Right cardiac atrium (tissue), 5 donors: ENCODE data around the gene MYBPHL. TPM values are rescaled to one million over a fixed set of nuclear protein-coding genes. Genes with fewer than 3 reads are reported as not detected.
A peak's percentile ranks its signal among the peaks of the same experiment; 100 is the strongest.

Experiments used
- ATAC-seq, 2 donors: fragments of 200-7000 bp; cut with Tn5 transposase; one replicate each; pipeline versions ENCODE4 v1.8.0 to v1.9.1; 2020; ENCODE audit warnings: moderate library complexity in 2 of 2, mild to moderate bottlenecking in 1 of 2
- DNase-seq, 3 donors: peaks; one replicate each; pipeline ENCODE4 v3.0.0-alpha.2; 2020
- H3K27ac ChIP-seq: one replicate; pipeline ENCODE4 v1.5.1; 2013; ENCODE audit warnings: mild to moderate bottlenecking, low read length, control low read depth, moderate library complexity
- H3K27me3 ChIP-seq: one replicate; pipeline ENCODE4 v1.6.1; 2013; ENCODE audit not compliant: control insufficient read depth, insufficient read depth
- H3K4me1 ChIP-seq: one replicate; pipeline ENCODE4 v1.6.1; 2013; ENCODE audit warnings: low read length; ENCODE audit not compliant: control insufficient read depth, insufficient read depth
- H3K4me3 ChIP-seq: one replicate; pipeline ENCODE4 v1.5.1; 2013; ENCODE audit warnings: low read length, control low read depth
- H3K9me3 ChIP-seq: one replicate; pipeline ENCODE4 v1.6.1; 2013; ENCODE audit warnings: low read length; ENCODE audit not compliant: control insufficient read depth
- WGBS: extraction: QIAGEN DNeasy Blood & Tissue Kit; methylation state at CpG from one replicate; pipeline ENCODE4 v1.1.7; 2013; 5-methylcytosine and 5-hydroxymethylcytosine counted together
- intact Hi-C, 4 donors: fragments of 100-400 bp; cut with DNase I; formaldehyde crosslinking; loops; one replicate each; pipeline versions ENCODE4 v1.11.0 to v1.14.0; 2022 to 2023
- polyA plus RNA-seq: library from polyadenylated mRNA; stranded (reverse); fragments of 200-250 nt; gene quantifications from one replicate; pipeline ENCODE4 v1.2.3, GENCODE V29; 2013
- total RNA-seq, 4 donors: library from RNA; stranded (reverse); fragmentation: NEBNext Ultra II Directional; extraction: Animal tissue kit (Norgen Biotek cat#: 25700); gene quantifications; one replicate each; pipeline ENCODE4 v1.2.1, GENCODE V29; 2021
- donor health status: healthy with polysubstance abuse.
- donor health status: DM: no; HTN: yes; CAD: no.
- donor health status: DM: no; HTN: no; CAD: no.
- donor health status: DM: no; HTN: yes; CAD: no; lungs with severe emphysema.
- donor health status: DM: yes; HTN: yes; CAD: no.

MYBPHL gene
- total and polyA plus RNA-seq, 5 donors: 115 to 521 (median 264) TPM

DNA sequence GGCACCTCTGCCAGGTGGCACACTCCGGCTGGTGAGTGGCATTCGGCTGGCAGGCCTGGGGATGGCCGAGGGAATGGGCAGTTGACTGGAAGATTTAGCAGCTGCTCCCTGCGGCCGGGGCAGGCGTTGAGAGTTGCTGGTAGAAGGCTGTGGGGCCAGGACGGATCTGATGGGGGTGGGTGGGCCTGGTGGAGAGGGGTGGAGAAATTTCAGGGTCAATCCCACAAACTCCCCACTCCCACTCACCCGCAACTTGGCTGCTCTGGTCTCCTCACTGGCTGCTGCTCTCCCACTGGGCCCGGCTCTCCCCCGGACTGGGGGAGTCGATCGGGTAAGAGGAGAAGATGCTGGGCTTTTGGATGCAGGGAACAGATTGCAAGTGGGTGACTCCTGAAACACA lies 25.9 kb downstream of the MYBPHL start:
- 92% methylated on average over 12 of the region's 12 CpGs for WGBS
- intact Hi-C loops: no loop called here
- H3K4me1 ChIP-seq: peaks cover 10% of the 10 kb centered on the region

GRCh38 chr1:109279615-109280278 lies 27.1 kb downstream of the MYBPHL start:
- DNase-seq (no peak), ATAC-seq (no peak)
- Histone ChIP-seq H3K4me1 (peaks cover 13% of the 10 kb centered on the region), H3K9me3 (no peaks in the 10 kb centered on the region), H3K27ac (no peak overlapping the region), H3K4me3 (no peak overlapping the region), H3K27me3 (no peaks in the 10 kb centered on the region)
- WGBS: 68% methylated on average over 5 of the region's 5 CpGs
- intact Hi-C loops: loop anchor here in 3 of 4 donors (2.0 to 5.0 kb wide), 2 partner anchors 118 to 119 kb away; partner anchors contain the start of gene SORT1 (in 2 of the 3)

More for the DNA sequence above, 25.9 kb downstream of the MYBPHL start:
- H3K27ac ChIP-seq: no peak overlapping the region
- ATAC-seq (no peak), DNase-seq (no peak)
- H3K27me3 ChIP-seq: no peaks in the 10 kb centered on the region
- H3K9me3 ChIP-seq: no peaks in the 10 kb centered on the region
- H3K4me3 ChIP-seq: no peak overlapping the region

DNA sequence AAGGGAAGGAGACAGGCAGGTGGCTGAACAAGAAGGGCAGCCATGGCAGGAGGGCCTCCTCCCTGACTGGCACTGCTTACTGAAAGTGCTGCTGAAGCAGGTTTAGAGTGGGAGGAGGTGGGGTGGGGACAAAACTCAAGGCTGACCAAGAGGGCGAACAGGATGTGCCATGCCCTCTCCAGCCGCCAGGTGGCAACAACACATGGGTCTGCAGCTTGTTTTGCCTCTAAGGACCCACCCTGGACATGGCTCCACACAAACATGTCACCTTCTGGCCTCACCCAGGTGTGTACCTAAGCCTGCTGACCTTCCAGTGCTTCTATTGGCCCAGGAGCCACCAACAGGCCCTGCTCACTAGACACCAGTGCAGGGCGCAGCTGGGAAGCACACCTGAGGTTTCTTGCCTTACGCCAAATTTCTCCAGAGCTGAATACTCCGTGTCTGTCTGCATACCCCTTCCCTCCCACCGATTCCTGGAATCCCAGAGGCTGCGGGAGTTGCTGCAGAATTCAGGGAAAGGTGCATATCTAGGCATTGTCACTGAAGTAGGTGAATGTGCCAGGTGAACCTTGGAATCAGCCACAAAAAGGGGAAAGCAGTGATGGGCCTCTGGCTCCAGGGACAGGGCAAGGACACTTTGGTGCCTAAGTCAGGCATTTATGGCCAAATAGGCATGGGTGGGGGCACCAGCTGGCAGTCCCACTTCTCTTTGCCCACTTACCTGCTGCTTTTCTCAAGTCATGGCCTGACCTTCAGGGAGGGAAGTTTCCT lies 29.2 kb downstream of the MYBPHL start:
- ATAC-seq: peak; percentile 72 to 78
- DNase-seq: peak; percentile 76 to 92 (median 92)
- peaks cover 13% of the 10 kb centered on the region for H3K4me1 ChIP-seq
- 67% methylated on average over 7 of the region's 7 CpGs for WGBS
- no peak overlapping the region for H3K4me3 ChIP-seq
- no peaks in the 10 kb centered on the region for H3K9me3 ChIP-seq
- H3K27ac ChIP-seq: no peak overlapping the region
- intact Hi-C loops: loop anchor here (2.0 to 5.0 kb wide), 2 partner anchors 120 to 121 kb away; partner anchors contain the start of gene SORT1 (in 2 of the 4)
- H3K27me3 ChIP-seq: no peaks in the 10 kb centered on the region

DNA sequence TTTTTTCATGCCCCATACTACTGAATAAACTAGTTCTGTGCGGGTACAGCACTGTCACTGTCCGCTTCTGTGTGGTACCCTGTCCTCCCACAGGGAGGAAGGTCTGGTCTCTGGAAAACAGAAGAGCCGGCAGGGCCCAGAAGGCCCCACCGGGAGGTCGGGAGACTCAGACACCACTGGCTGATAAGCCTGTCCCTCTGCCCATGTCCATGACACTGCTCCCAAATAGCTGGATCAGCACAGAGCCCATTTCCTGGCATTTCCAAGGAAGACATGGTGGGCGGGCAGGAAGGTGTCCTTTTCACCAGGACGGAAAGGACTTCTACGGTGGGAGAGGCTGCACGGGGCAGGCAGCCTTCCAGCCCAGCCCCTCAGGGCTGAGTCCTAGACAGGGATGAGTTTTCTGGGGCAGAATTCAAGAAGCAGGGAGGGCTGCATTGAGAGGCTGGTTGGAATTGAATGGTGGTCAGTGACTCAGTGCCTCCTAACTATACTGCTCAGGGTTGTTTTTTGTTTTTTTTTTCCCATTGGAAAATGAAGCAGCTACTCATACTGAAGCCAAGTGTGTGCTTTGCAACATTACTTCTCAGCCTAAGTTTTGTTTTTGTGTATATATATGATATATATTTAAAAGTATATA lies 31.0 kb downstream of the MYBPHL start:
- H3K4me3 ChIP-seq: no peak overlapping the region
- intact Hi-C loops: loop anchor here in 3 of 4 donors (2.0 to 5.0 kb wide), 2 partner anchors 121 to 123 kb away; partner anchors contain the start of gene SORT1 (in 2 of the 3)
- ATAC-seq: no peak
- peak in 1 of 3 donors; percentile 5 for DNase-seq
- 40% methylated on average over 9 of the region's 9 CpGs for WGBS
- H3K27ac ChIP-seq: no peak overlapping the region
- no peaks in the 10 kb centered on the region for H3K9me3 ChIP-seq
- H3K27me3 ChIP-seq: no peaks in the 10 kb centered on the region
- H3K4me1 ChIP-seq: peaks cover 5% of the 10 kb centered on the region

DNA sequence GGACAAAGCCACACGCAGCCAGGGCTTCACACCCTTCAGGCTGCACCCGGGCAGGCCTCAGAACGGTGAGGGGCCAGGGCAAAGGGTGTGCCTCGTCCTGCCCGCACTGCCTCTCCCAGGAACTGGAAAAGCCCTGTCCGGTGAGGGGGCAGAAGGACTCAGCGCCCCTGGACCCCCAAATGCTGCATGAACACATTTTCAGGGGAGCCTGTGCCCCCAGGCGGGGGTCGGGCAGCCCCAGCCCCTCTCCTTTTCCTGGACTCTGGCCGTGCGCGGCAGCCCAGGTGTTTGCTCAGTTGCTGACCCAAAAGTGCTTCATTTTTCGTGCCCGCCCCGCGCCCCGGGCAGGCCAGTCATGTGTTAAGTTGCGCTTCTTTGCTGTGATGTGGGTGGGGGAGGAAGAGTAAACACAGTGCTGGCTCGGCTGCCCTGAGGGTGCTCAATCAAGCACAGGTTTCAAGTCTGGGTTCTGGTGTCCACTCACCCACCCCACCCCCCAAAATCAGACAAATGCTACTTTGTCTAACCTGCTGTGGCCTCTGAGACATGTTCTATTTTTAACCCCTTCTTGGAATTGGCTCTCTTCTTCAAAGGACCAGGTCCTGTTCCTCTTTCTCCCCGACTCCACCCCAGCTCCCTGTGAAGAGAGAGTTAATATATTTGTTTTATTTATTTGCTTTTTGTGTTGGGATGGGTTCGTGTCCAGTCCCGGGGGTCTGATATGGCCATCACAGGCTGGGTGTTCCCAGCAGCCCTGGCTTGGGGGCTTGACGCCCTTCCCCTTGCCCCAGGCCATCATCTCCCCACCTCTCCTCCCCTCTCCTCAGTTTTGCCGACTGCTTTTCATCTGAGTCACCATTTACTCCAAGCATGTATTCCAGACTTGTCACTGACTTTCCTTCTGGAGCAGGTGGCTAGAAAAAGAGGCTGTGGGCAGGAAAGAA lies 32.0 kb downstream of the MYBPHL start:
- intact Hi-C loops: loop anchor here in 2 of 4 donors (5.0 kb wide), 1 partner anchor 122 kb away; the partner anchor contains the start of gene SORT1 (in 2 of the 2)
- Histone ChIP-seq H3K27me3 (no peaks in the 10 kb centered on the region), H3K4me1 (peaks cover 5% of the 10 kb centered on the region), H3K4me3 (no peak overlapping the region), H3K27ac (no peak overlapping the region), H3K9me3 (no peaks in the 10 kb centered on the region)
- DNase-seq: peak in 2 of 3 donors; percentile 5 to 78
- ATAC-seq: no peak
- WGBS: 72% methylated on average over 24 of the region's 24 CpGs

DNA sequence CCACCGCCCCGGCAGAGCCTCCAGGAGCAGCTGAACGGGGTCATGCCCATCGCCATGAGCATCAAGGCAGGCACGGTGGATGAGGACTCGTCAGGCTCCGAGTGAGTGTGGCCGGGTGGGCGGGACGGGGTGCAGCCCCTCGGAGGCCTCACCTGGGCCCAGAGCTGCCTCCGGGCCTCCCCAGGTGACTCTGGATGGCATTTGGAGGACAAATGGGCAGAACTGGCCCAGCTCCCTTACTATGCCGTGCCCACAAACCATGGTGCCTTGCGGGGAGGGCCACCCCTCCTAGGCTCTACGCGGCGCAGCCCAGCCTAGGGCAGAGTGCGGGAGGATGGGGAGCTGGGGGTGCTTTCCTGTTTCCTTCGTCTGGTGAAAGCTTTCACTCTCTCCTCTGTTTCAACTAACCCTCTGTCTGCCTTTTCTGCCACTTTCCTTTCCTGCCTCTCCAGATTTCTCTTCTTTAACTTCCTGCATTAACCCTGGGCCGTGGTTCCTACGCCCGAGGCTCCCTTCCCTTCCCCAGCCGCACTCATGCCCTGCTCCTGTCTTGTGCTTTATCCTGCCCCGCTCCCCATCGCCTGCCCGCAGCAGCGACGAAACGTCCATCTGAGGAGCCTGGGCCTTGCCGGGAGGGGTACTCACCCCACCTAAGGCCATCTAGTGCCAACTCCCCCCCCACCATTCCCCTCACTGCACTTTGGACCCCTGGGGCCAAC lies 33.1 kb downstream of the MYBPHL start:
- ATAC-seq: no peak
- 83% methylated on average over 30 of the region's 30 CpGs for WGBS
- Histone ChIP-seq H3K27me3 (no peaks in the 10 kb centered on the region), H3K9me3 (no peaks in the 10 kb centered on the region), H3K27ac (no peak overlapping the region), H3K4me1 (peaks cover 5% of the 10 kb centered on the region), H3K4me3 (no peak overlapping the region)
- intact Hi-C loops: no loop called here
- DNase-seq: no peak

- 89% methylated on average over 16 of the region's 16 CpGs for WGBS
- DNase-seq: peak in 1 of 3 donors; percentile 8
- H3K27me3 ChIP-seq: no peaks in the 10 kb centered on the region
- H3K4me1 ChIP-seq: peaks cover 5% of the 10 kb centered on the region
- no peak overlapping the region for H3K4me3 ChIP-seq
- H3K27ac ChIP-seq: no peak overlapping the region
- no peaks in the 10 kb centered on the region for H3K9me3 ChIP-seq
- ATAC-seq: no peak
- intact Hi-C loops: no loop called here
Observed at GRCh38 chr1:109272831-109273547, 33.8 kb downstream of the MYBPHL start.

DNA sequence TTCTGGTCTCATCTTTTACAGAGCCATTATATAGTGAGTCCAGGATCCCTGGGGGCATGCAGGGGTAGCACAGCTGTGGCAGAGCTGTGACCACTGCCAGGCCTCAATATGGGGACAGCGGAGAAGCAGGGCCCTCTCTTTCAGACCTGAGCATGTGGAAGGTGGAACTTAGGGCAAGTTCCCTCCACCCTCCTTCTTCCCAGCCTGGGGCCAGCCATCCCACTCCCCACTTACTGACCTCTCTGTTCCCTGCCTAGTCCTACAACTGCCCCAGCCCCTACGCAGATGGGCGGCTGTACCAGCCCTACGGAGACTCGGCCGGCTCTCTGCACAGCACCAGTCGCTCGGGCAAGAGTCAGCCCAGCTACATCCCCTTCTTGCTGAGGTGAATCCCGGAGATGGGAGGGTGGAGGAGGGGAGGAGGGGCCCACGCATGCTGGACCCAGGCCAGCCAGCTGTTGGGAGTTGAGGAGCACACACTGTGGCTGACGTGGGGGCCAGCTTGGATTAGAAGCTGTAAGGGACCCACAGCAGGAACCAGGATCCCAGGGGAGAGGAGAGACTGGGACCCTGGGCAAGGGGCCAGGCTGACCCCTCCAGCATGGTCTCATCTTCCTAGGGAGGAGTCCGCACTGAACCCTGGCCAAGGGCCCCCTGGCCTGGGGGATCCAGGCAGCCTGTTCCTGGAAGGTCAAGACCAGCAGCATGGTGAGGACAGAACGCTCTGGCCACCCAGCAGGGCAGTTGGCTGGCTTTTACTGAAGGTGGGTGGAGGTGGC lies 34.6 kb downstream of the MYBPHL start:
- H3K4me3 ChIP-seq: no peak overlapping the region
- no peaks in the 10 kb centered on the region for H3K9me3 ChIP-seq
- H3K27ac ChIP-seq: no peak overlapping the region
- no peaks in the 10 kb centered on the region for H3K27me3 ChIP-seq
- peaks cover 3% of the 10 kb centered on the region for H3K4me1 ChIP-seq
- intact Hi-C loops: no loop called here
- 78% methylated on average over 13 of the region's 13 CpGs for WGBS
- DNase-seq (peak in 1 of 3 donors; percentile 22), ATAC-seq (no peak)

DNA sequence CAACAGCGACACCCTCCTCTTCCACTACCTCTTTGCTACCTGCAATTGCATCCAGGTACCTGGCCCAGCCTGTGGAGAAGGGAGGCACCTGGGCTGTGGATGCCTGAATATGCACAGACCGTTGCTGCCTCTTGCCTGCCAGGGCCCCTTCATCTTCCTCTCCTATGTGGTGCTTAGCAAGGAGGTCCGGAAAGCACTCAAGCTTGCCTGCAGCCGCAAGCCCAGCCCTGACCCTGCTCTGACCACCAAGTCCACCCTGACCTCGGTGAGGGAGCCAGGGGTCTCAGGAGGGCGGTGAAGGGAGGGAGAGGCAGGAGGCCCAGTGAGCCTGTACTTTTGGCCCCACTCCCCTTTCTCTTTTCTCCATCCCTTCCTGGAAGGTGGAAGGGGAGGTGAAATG lies 35.4 kb downstream of the MYBPHL start:
- DNase-seq (no peak), ATAC-seq (no peak)
- 91% methylated on average over 6 of the region's 6 CpGs for WGBS
- H3K27ac ChIP-seq: no peak overlapping the region
- H3K27me3 ChIP-seq: no peaks in the 10 kb centered on the region
- peaks cover 3% of the 10 kb centered on the region for H3K4me1 ChIP-seq
- H3K9me3 ChIP-seq: no peaks in the 10 kb centered on the region
- intact Hi-C loops: no loop called here
- H3K4me3 ChIP-seq: no peak overlapping the region
